Fibroblast of lung (primary cell): ENCODE data around the gene NRTN. TPM values are rescaled to one million over a fixed set of nuclear protein-coding genes. Genes with fewer than 3 reads are reported as not detected.

Experiments
- DNase-seq, 2 donors: peaks; one replicate each; pipeline versions ENCODE4 v3.0.0 to v3.0.0-alpha.2; 2010; ENCODE audit warnings: low read depth in 2 of 2
- H2AFZ ChIP-seq: 2 replicates; pipeline ENCODE4 v1.5.1; 2012; ENCODE audit warnings: low read length, control low read depth, inconsistent platforms
- H3K27ac ChIP-seq: 2 replicates; pipeline ENCODE4 v1.5.1; 2011; ENCODE audit warnings: low read length, control low read depth; ENCODE audit not compliant: insufficient read depth
- H3K27me3 ChIP-seq: 2 replicates; pipeline ENCODE4 v1.5.1; 2011; ENCODE audit warnings: mild to moderate bottlenecking, low read length; ENCODE audit not compliant: control insufficient read depth, insufficient read depth
- H3K36me3 ChIP-seq: 2 replicates; pipeline ENCODE4 v1.5.1; 2011; ENCODE audit warnings: low read length; ENCODE audit not compliant: control insufficient read depth, insufficient read depth
- H3K4me1 ChIP-seq: 2 replicates; pipeline ENCODE4 v1.5.1; 2011; ENCODE audit warnings: low read length; ENCODE audit not compliant: control insufficient read depth, insufficient read depth; ENCODE audit errors: extremely low read depth
- H3K4me2 ChIP-seq: 2 replicates; pipeline ENCODE4 v1.5.1; 2011; ENCODE audit warnings: low read length, control low read depth; ENCODE audit not compliant: insufficient read depth; ENCODE audit errors: extremely low read depth
- H3K4me3 ChIP-seq, 4 experiments: fragments of 200-600 bp in 1 of 4; sonication (generic) in 1 of 4; replicated peaks in 1 of 4; 2 replicates each; pipeline ENCODE4 v1.5.1; 2011 to 2016; ENCODE audit warnings: low read length in 4 of 4, low read depth in 3 of 4, mild to moderate bottlenecking in 3 of 4, control low read depth in 2 of 4, inconsistent platforms in 1 of 4, mixed read lengths in 1 of 4; ENCODE audit not compliant: insufficient read depth in 1 of 4; ENCODE audit errors: control extremely low read depth in 1 of 4
- H3K79me2 ChIP-seq: 2 replicates; pipeline ENCODE4 v1.5.1; 2012; ENCODE audit warnings: mild to moderate bottlenecking, low read length, inconsistent platforms; ENCODE audit not compliant: control insufficient read depth, insufficient read depth
- H3K9ac ChIP-seq: 2 replicates; pipeline ENCODE4 v1.5.1; 2011; ENCODE audit warnings: mild to moderate bottlenecking, low read length, control low read depth; ENCODE audit not compliant: insufficient read depth
- H3K9me3 ChIP-seq: 2 replicates; pipeline ENCODE4 v1.5.1; 2012; ENCODE audit warnings: low read depth, low read length; ENCODE audit not compliant: control insufficient read depth, insufficient read depth
- H4K20me1 ChIP-seq: 2 replicates; pipeline ENCODE4 v1.5.1; 2011; ENCODE audit warnings: low read length; ENCODE audit not compliant: control insufficient read depth, insufficient read depth; ENCODE audit errors: extremely low read depth
- EZH2 ChIP-seq: IDR thresholded peaks from 2 replicates; pipeline ENCODE4 v1.5.1; 2012; ENCODE audit warnings: low read length, control low read depth, mild to moderate bottlenecking; ENCODE audit errors: missing control alignments
- polyA plus RNA-seq, 2 donors: library from polyadenylated mRNA; depleted of rRNA in 1 of 2; stranded (reverse) in 1 of 2; unstranded in 1 of 2; fragments of >200 nt; gene quantifications; 2 replicates each; pipeline ENCODE4 v1.2.1, GENCODE V29; 2011 to 2012; ENCODE audit warnings: missing spikeins in 1 of 2
- total RNA-seq: library from RNA; depleted of rRNA; stranded (reverse); fragments of >200 nt; gene quantifications from 2 replicates; pipeline ENCODE4 v1.2.1, GENCODE V29; 2014
- TF ChIP-seq, protein P1 (sequence below), 2 donors: IDR thresholded peaks in 1 of 2; conservative IDR thresholded peaks in 1 of 2; 1 replicate in 1 of 2; 2 replicates in 1 of 2; pipeline ENCODE4 v1.5.1; 2011 to 2012; ENCODE audit warnings: low read length in 2 of 2, control low read depth in 1 of 2, inconsistent platforms in 1 of 2, low read depth in 1 of 2, mild to moderate bottlenecking in 1 of 2

NRTN gene
- total and polyA plus RNA-seq, 2 donors (not counting 1 experiment from before 2014, with no cell fraction given), result 0.11 to 0.50 TPM

DNA sequence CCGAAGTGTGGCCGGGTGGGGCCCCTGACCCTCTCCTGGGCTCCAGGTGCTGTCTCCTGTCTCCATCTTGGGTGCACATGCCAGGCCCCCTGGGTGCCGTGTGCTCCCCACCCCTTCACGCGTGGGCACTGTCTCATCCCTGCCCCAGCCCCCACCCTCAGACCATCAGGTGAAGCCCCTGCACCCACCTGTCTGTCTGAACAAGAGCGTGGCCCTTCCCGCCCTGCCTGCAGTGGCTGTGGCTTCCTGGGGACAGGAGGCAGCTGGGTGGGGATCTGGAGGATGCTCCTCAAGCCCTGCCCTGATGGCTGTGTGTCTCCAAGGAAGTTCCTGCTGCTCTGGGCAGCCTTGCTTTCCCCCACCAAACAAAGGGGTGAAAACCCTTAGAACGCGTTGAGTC lies 22.5 kb upstream of the NRTN start:
- TF ChIP-seq, protein P1, sequence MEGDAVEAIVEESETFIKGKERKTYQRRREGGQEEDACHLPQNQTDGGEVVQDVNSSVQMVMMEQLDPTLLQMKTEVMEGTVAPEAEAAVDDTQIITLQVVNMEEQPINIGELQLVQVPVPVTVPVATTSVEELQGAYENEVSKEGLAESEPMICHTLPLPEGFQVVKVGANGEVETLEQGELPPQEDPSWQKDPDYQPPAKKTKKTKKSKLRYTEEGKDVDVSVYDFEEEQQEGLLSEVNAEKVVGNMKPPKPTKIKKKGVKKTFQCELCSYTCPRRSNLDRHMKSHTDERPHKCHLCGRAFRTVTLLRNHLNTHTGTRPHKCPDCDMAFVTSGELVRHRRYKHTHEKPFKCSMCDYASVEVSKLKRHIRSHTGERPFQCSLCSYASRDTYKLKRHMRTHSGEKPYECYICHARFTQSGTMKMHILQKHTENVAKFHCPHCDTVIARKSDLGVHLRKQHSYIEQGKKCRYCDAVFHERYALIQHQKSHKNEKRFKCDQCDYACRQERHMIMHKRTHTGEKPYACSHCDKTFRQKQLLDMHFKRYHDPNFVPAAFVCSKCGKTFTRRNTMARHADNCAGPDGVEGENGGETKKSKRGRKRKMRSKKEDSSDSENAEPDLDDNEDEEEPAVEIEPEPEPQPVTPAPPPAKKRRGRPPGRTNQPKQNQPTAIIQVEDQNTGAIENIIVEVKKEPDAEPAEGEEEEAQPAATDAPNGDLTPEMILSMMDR (conservative IDR thresholded peaks at IDR 0.05 in 1 of 2, IDR thresholded peaks at IDR 0.05 in 1 of 2; ENCODE audit: low read depth in 1 of 2, low read length in 2 of 2), result no peak
- TF ChIP-seq EZH2, result no peak

DNA sequence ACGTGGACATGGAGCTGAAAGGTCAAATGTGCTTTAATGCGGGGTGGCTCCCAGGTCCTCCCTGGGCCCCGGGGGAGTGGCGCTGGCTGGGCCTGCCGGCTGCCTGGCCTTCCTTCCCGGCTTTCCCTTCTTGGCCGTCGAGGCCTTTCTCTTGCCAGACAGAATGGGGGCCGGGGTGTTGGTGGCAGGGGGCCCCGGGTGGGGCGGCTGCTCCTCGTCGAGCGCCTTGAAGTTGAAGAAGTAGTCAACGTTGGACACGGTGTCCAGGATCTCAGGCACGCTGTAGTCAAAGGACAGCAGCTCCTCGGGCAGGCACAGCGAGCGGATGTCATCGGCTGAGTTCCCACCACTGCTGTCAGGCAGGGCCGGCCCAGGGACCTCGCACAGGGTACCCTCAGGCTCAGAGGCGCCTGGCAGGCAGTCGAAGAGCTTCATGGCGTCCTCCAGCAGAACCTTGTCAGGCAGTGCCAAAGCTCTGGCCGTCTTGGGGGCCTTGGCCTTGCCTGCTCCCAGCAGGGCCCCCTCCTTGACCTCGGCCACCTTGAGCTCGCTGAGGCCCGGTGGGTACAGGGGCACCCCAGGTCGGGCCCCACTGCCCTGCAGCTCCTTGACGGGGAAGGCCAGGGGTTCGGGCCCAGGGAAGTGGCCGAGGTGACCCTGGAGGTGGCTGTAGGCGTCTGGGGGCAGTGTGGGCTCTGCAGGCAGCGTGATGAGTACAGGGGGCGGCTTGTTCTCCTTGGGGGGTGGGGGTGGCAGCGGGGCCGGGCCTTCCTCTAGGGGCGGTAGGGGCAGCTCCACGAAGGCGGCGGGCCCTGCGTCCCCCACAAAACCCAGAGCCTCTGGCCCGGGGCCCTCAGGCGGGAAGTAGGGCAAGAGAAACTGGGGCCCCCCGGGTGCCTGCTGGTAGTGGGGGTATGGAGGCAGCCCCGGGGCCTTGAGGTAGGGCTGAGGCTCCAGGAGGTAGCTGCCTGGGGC lies 21.6 kb upstream of the NRTN start:
- no peaks in the 10 kb centered on the region for H3K9me3 ChIP-seq
- H3K4me1 ChIP-seq, result no peaks in the 10 kb centered on the region
- H3K4me2 ChIP-seq, result no peak overlapping the region
- no peak overlapping the region for H3K4me3 ChIP-seq
- no peak overlapping the region for H3K9ac ChIP-seq
- no peak overlapping the region for H3K27ac ChIP-seq
- no peak overlapping the region for H2AFZ ChIP-seq
- H3K36me3 ChIP-seq, result peaks cover 24% of the 10 kb centered on the region
- no peak for DNase-seq
- TF ChIP-seq, protein P1 (conservative IDR thresholded peaks at IDR 0.05 in 1 of 2, IDR thresholded peaks at IDR 0.05 in 1 of 2; ENCODE audit: low read depth in 1 of 2, low read length in 2 of 2), result no peak
- TF ChIP-seq EZH2, result no peak
- no peaks in the 10 kb centered on the region for H3K79me2 ChIP-seq
- no peaks in the 10 kb centered on the region for H4K20me1 ChIP-seq
- no peaks in the 10 kb centered on the region for H3K27me3 ChIP-seq

More for the DNA sequence above, 22.5 kb upstream of the NRTN start:
- Histone ChIP-seq H3K79me2 (no peaks in the 10 kb centered on the region), H3K4me2 (no peak overlapping the region), H3K27ac (no peak overlapping the region), H3K4me3 (no peak overlapping the region), H3K27me3 (no peaks in the 10 kb centered on the region), H3K9me3 (no peaks in the 10 kb centered on the region), H3K9ac (no peak overlapping the region), H4K20me1 (no peaks in the 10 kb centered on the region), H2AFZ (no peak overlapping the region), H3K36me3 (peaks cover 17% of the 10 kb centered on the region), H3K4me1 (no peaks in the 10 kb centered on the region)
- DNase-seq, result no peak

GRCh38 chr19:5784581-5785147 lies 20.2 kb upstream of the NRTN start, which contains the start of gene PRR22:
Gene PRR22, minus strand, starts transcription at chr19:5784746. Its CDS starts 86 bp downstream, at chr19:5784660.
- Histone ChIP-seq H3K36me3 (peaks cover 34% of the 10 kb centered on the region), H2AFZ (no peak within 1 kb of the TSS), H3K27ac (no peak within 1 kb of the TSS), H3K9me3 (no peaks in the 10 kb centered on the region), H3K4me1 (no peaks in the 10 kb centered on the region), H3K4me2 (no peak within 1 kb of the TSS), H3K9ac (no peak within 1 kb of the TSS), H3K4me3 (no peak within 1 kb of the TSS), H3K27me3 (no peaks in the 10 kb centered on the region), H4K20me1 (no peaks in the 10 kb centered on the region), H3K79me2 (no peaks in the 10 kb centered on the region)
- TF ChIP-seq, protein P1 (conservative IDR thresholded peaks at IDR 0.05 in 1 of 2, IDR thresholded peaks at IDR 0.05 in 1 of 2; ENCODE audit: low read depth in 1 of 2, low read length in 2 of 2), result no peak
- TF ChIP-seq EZH2, result no peak
- DNase-seq, result no peak
